BJ (cell line): ENCODE results near the gene KCND2. TPM values are rescaled to one million over a fixed set of nuclear protein-coding genes. Genes with fewer than 3 reads are reported as not detected.

Experiments used
- CTCF ChIA-PET: fragments of 350-600 bp; formaldehyde crosslinking; extraction: SDS; loops from one replicate; lab custom pipeline; 2021; ENCODE audit warnings: antibody characterized with exemption, inconsistent platforms; lab: Yijun Ruan, JAX
- POLR2A ChIA-PET: fragments of 300-600 bp; sonication (Branson Sonifier 250); formaldehyde crosslinking; extraction: SDS; loops from one replicate; lab custom pipeline; 2021; ENCODE audit warnings: antibody characterized with exemption; lab: Charles Lee
- DNase-seq: peaks from one replicate; pipeline ENCODE4 v3.0.0-alpha.2; 2011; ENCODE audit warnings: low read depth
- H3K27me3 ChIP-seq: 2 replicates; pipeline ENCODE4 v1.6.0; 2011; ENCODE audit warnings: low read length; ENCODE audit not compliant: control insufficient read depth, insufficient read depth
- H3K36me3 ChIP-seq: 2 replicates; pipeline ENCODE4 v1.5.1; 2011; ENCODE audit warnings: low read length; ENCODE audit not compliant: control insufficient read depth, insufficient read depth
- H3K4me3 ChIP-seq: 2 replicates; pipeline ENCODE4 v1.5.1; 2011; ENCODE audit warnings: low read depth, mild to moderate bottlenecking, control low read depth, low read length
- CTCF ChIP-seq: IDR thresholded peaks from 2 replicates; pipeline ENCODE4 v1.5.1; 2011; ENCODE audit warnings: low read depth, mild to moderate bottlenecking, control low read depth, inconsistent platforms, low read length, moderate library complexity; ENCODE audit not compliant: insufficient read depth
- polyA plus RNA-seq: library from polyadenylated mRNA; depleted of rRNA; stranded (reverse); fragments of >200 nt; gene quantifications from 2 replicates; pipeline ENCODE4 v1.2.3, GENCODE V29; 2011

Gene KCND2
- polyA plus RNA-seq, 1 experiment, result not detected

GRCh38 chr7:120658516-120658915 is 385.5 kb downstream of the KCND2 start:
- Histone ChIP-seq H3K36me3 (no peaks in the 10 kb centered on the region), H3K4me3 (no peak overlapping the region), H3K27me3 (no peaks in the 10 kb centered on the region)
- ChIA-PET POLR2A (interaction anchor here (0.8 kb wide), 1 partner anchor 18 kb away, joined by 3 read pairs; no protein-coding TSS in a partner anchor), CTCF (no interaction called here)
- TF ChIP-seq CTCF, result no peak
- no peak for DNase-seq

- ChIA-PET POLR2A (no interaction called here), CTCF (no interaction called here)
- no peak overlapping the region for H3K4me3 ChIP-seq
- no peaks in the 10 kb centered on the region for H3K36me3 ChIP-seq
- no peaks in the 10 kb centered on the region for H3K27me3 ChIP-seq
- DNase-seq, result no peak
- no peak for TF ChIP-seq CTCF
These were observed 389.3 kb downstream of the KCND2 start for GRCh38 chr7:120662291-120662690.

GRCh38 chr7:120665068-120665467 is 392.1 kb downstream of the KCND2 start:
- CTCF ChIA-PET, result no interaction called here
- POLR2A ChIA-PET, result no interaction called here
- H3K4me3 ChIP-seq, result no peak overlapping the region

GRCh38 chr7:120675076-120675475 is 402.1 kb downstream of the KCND2 start:
- no peak overlapping the region for H3K4me3 ChIP-seq
- TF ChIP-seq CTCF, result no peak
- H3K27me3 ChIP-seq, result no peaks in the 10 kb centered on the region
- no peaks in the 10 kb centered on the region for H3K36me3 ChIP-seq
- ChIA-PET POLR2A (no interaction called here), CTCF (interaction anchor here (0.6 kb wide), 1 partner anchor 1268 kb away, joined by 4 read pairs; no protein-coding TSS in a partner anchor)
- DNase-seq, result no peak

More at GRCh38 chr7:120665068-120665467, 392.1 kb downstream of the KCND2 start:
- no peak for TF ChIP-seq CTCF
- DNase-seq, result no peak
- Histone ChIP-seq H3K27me3 (no peaks in the 10 kb centered on the region), H3K36me3 (no peaks in the 10 kb centered on the region)

GRCh38 chr7:120677535-120677934 is 404.6 kb downstream of the KCND2 start:
- H3K4me3 ChIP-seq, result no peak overlapping the region
- TF ChIP-seq CTCF, result no peak
- no peaks in the 10 kb centered on the region for H3K36me3 ChIP-seq
- POLR2A ChIA-PET, result no interaction called here
- no peak for DNase-seq
- no peaks in the 10 kb centered on the region for H3K27me3 ChIP-seq
- CTCF ChIA-PET, result no interaction called here
